Activated naive CD8-positive, alpha-beta T cell treated with anti-CD3 and anti-CD28 coated beads, Interleukin-2, amount 50 U/mL, for 24 hours (primary cell): Measurements from ENCODE around the gene RAB3GAP1.
A peak's percentile ranks its signal among the peaks of the same experiment; 100 is the strongest.
"Not testable (repeated sequence)": the region's sequence is repeated elsewhere in the genome, so short reads cannot be mapped to it uniquely, and the experiment has no call there.

Experiments
- ATAC-seq: fragments of 150-1000 bp; cut with Tn5 transposase; one replicate; pipeline ENCODE4 v1.10.0; 2021
- DNase-seq: peaks from one replicate; pipeline ENCODE4 v3.0.0; 2021
- H3K27ac Mint-ChIP-seq: one replicate; pipeline ENCODE4 v1.8.0; 2021; ENCODE audit warnings: mild to moderate bottlenecking, mixed read lengths
- H3K27me3 Mint-ChIP-seq: one replicate; pipeline ENCODE4 v1.8.0; 2021; ENCODE audit warnings: mixed read lengths
- H3K36me3 Mint-ChIP-seq: one replicate; pipeline ENCODE4 v1.8.0; 2021; ENCODE audit warnings: low read depth, mixed read lengths
- H3K4me1 Mint-ChIP-seq: one replicate; pipeline ENCODE4 v1.8.0; 2021; ENCODE audit warnings: mixed read lengths
- H3K4me3 Mint-ChIP-seq: one replicate; pipeline ENCODE4 v1.8.0; 2021; ENCODE audit warnings: mild to moderate bottlenecking, moderate library complexity, mixed read lengths
- H3K9me3 Mint-ChIP-seq: one replicate; pipeline ENCODE4 v1.8.0; 2021; ENCODE audit warnings: mixed read lengths

The RAB3GAP1 gene

GRCh38 chr2:135052042-135052876, at the start of gene RAB3GAP1:
Gene RAB3GAP1 (plus strand): TSS chr2:135052292. CDS start chr2:135052308, 16 bp downstream.
- Mint-ChIP-seq H3K36me3 (peaks cover 18% of the 10 kb centered on the region), H3K4me3 (peak within 1 kb of the TSS; percentile 89), H3K9me3 (no peaks in the 10 kb centered on the region), H3K27ac (peak within 1 kb of the TSS; percentile 99), H3K4me1 (peaks cover 57% of the 10 kb centered on the region), H3K27me3 (peaks cover 2% of the 10 kb centered on the region)
- ATAC-seq: peak; percentile 82
- DNase-seq: peak; percentile 91

GRCh38 chr2:135002836-135003235, 49.3 kb upstream of the RAB3GAP1 start:
- Mint-ChIP-seq H3K36me3 (no peaks in the 10 kb centered on the region), H3K9me3 (no peaks in the 10 kb centered on the region), H3K4me1 (peaks cover 4% of the 10 kb centered on the region), H3K4me3 (no peak overlapping the region), H3K27ac (no peak overlapping the region), H3K27me3 (peaks cover 19% of the 10 kb centered on the region)
- ATAC-seq: no peak
- no peak for DNase-seq

- Mint-ChIP-seq H3K4me3 (no peak overlapping the region), H3K4me1 (peaks cover 4% of the 10 kb centered on the region), H3K27me3 (peaks cover 21% of the 10 kb centered on the region), H3K27ac (no peak overlapping the region), H3K36me3 (no peaks in the 10 kb centered on the region), H3K9me3 (no peaks in the 10 kb centered on the region)
- DNase-seq (peak; percentile 78), ATAC-seq (peak; percentile 96)
Observed at GRCh38 chr2:135004005-135004746, 47.9 kb upstream of the RAB3GAP1 start.

- H3K27me3 Mint-ChIP-seq: peaks cover 24% of the 10 kb centered on the region
- H3K27ac Mint-ChIP-seq: no peak overlapping the region
- DNase-seq (no peak), ATAC-seq (no peak)
- H3K36me3 Mint-ChIP-seq: no peaks in the 10 kb centered on the region
- no peaks in the 10 kb centered on the region for H3K9me3 Mint-ChIP-seq
- peaks cover 4% of the 10 kb centered on the region for H3K4me1 Mint-ChIP-seq
- no peak overlapping the region for H3K4me3 Mint-ChIP-seq
Observed at GRCh38 chr2:135005753-135006152, 46.3 kb upstream of the RAB3GAP1 start.

- Mint-ChIP-seq H3K4me3 (no peak overlapping the region), H3K27ac (no peak overlapping the region), H3K4me1 (peaks cover 1% of the 10 kb centered on the region), H3K9me3 (no peaks in the 10 kb centered on the region), H3K27me3 (peaks cover 23% of the 10 kb centered on the region), H3K36me3 (no peaks in the 10 kb centered on the region)
- no peak for DNase-seq
- ATAC-seq: no peak
Observed at GRCh38 chr2:135009339-135009738, 42.8 kb upstream of the RAB3GAP1 start.

- Mint-ChIP-seq H3K36me3 (no peaks in the 10 kb centered on the region), H3K4me1 (no peaks in the 10 kb centered on the region), H3K27ac (no peak overlapping the region)
Observed at GRCh38 chr2:135010200-135010942, 41.7 kb upstream of the RAB3GAP1 start.

GRCh38 chr2:135011633-135012032, 40.5 kb upstream of the RAB3GAP1 start:
- H3K27me3 Mint-ChIP-seq: peaks cover 9% of the 10 kb centered on the region
- H3K4me1 Mint-ChIP-seq: no peaks in the 10 kb centered on the region
- H3K27ac Mint-ChIP-seq: no peak overlapping the region
- H3K4me3 Mint-ChIP-seq: no peak overlapping the region
- H3K9me3 Mint-ChIP-seq: no peaks in the 10 kb centered on the region
- no peaks in the 10 kb centered on the region for H3K36me3 Mint-ChIP-seq
- no peak for DNase-seq
- no peak for ATAC-seq

More at GRCh38 chr2:135010200-135010942, 41.7 kb upstream of the RAB3GAP1 start:
- Mint-ChIP-seq H3K27me3 (peaks cover 14% of the 10 kb centered on the region), H3K9me3 (no peaks in the 10 kb centered on the region), H3K4me3 (no peak overlapping the region)
- ATAC-seq (no peak), DNase-seq (no peak)

- no peak overlapping the region for H3K4me3 Mint-ChIP-seq
- DNase-seq (no peak), ATAC-seq (no peak)
- H3K4me1 Mint-ChIP-seq: peaks cover 22% of the 10 kb centered on the region
- H3K36me3 Mint-ChIP-seq: no peaks in the 10 kb centered on the region
- H3K9me3 Mint-ChIP-seq: peaks cover 9% of the 10 kb centered on the region
- peaks cover 3% of the 10 kb centered on the region for H3K27me3 Mint-ChIP-seq
- no peak overlapping the region for H3K27ac Mint-ChIP-seq
Observed at GRCh38 chr2:135021618-135022017, 30.5 kb upstream of the RAB3GAP1 start.

- DNase-seq (no peak), ATAC-seq (peak; percentile 52)
- H3K27me3 Mint-ChIP-seq: no peaks in the 10 kb centered on the region
- peaks cover 9% of the 10 kb centered on the region for H3K9me3 Mint-ChIP-seq
- H3K4me3 Mint-ChIP-seq: no peak overlapping the region
- H3K27ac Mint-ChIP-seq: peak overlapping the region; percentile 33
- H3K4me1 Mint-ChIP-seq: peaks cover 22% of the 10 kb centered on the region
- H3K36me3 Mint-ChIP-seq: no peaks in the 10 kb centered on the region
Observed at GRCh38 chr2:135022952-135023880, 28.9 kb upstream of the RAB3GAP1 start.

GRCh38 chr2:135023886-135024485, 28.1 kb upstream of the RAB3GAP1 start:
- H3K27me3 Mint-ChIP-seq: peaks cover 3% of the 10 kb centered on the region
- H3K36me3 Mint-ChIP-seq: no peaks in the 10 kb centered on the region
- DNase-seq (no peak), ATAC-seq (peak; percentile 80)
- peaks cover 9% of the 10 kb centered on the region for H3K9me3 Mint-ChIP-seq
- H3K27ac Mint-ChIP-seq: peak overlapping the region; percentile 33
- no peak overlapping the region for H3K4me3 Mint-ChIP-seq
- peaks cover 22% of the 10 kb centered on the region for H3K4me1 Mint-ChIP-seq

GRCh38 chr2:135029481-135030134, 22.5 kb upstream of the RAB3GAP1 start:
- Mint-ChIP-seq H3K4me3 (no peak overlapping the region), H3K9me3 (no peaks in the 10 kb centered on the region), H3K4me1 (no peaks in the 10 kb centered on the region), H3K36me3 (no peaks in the 10 kb centered on the region), H3K27ac (no peak overlapping the region), H3K27me3 (peaks cover 4% of the 10 kb centered on the region)
- ATAC-seq (no peak), DNase-seq (no peak)

- ATAC-seq (no peak), DNase-seq (no peak)
- Mint-ChIP-seq H3K9me3 (no peaks in the 10 kb centered on the region), H3K27ac (no peak overlapping the region), H3K4me3 (no peak overlapping the region), H3K27me3 (peaks cover 4% of the 10 kb centered on the region), H3K4me1 (no peaks in the 10 kb centered on the region), H3K36me3 (no peaks in the 10 kb centered on the region)
Observed at GRCh38 chr2:135030826-135031225, 21.3 kb upstream of the RAB3GAP1 start.

GRCh38 chr2:135033216-135033615, 18.9 kb upstream of the RAB3GAP1 start:
- H3K36me3 Mint-ChIP-seq, H3K9me3 Mint-ChIP-seq, H3K4me1 Mint-ChIP-seq, H3K4me3 Mint-ChIP-seq, H3K27me3 Mint-ChIP-seq, DNase-seq, ATAC-seq, H3K27ac Mint-ChIP-seq: not testable (repeated sequence)
